ENCODE results near the gene PRKG1. TPM values are rescaled to one million over a fixed set of nuclear protein-coding genes. Genes with fewer than 3 reads are reported as not detected.

PRKG1 gene
- total RNA-seq, 2 experiments from 2014 or later, result not detected

DNA sequence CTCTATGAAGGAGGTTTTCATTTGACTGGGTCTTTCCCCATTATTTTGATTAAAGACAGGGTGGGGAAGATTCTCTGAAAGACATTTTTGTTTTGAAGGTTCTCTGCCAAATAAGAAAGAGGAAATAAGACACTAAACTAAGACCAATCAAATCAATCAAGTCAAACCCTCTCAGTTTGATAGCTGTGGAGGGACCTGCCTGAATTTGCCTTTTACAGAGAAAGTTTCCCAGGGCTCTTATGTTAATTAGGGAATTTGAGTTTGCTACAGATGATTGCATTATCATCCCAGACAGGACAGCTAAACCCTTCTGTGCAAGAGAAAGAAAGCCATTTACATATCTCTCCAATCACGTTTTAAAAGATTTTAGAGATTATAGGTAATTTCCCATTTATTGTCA is 545.1 kb downstream of the PRKG1 start:
- peaks cover 7% of the 10 kb centered on the region for H3K27me3 Mint-ChIP-seq
- no peak overlapping the region for H3K4me3 Mint-ChIP-seq
- H3K9me3 Mint-ChIP-seq, result peaks cover 9% of the 10 kb centered on the region
- no peaks in the 10 kb centered on the region for H3K36me3 Mint-ChIP-seq
- no peak for DNase-seq
- H3K27ac Mint-ChIP-seq, result no peak overlapping the region
- H3K4me1 Mint-ChIP-seq, result no peaks in the 10 kb centered on the region

GRCh38 chr10:51620131-51620530 is 545.8 kb downstream of the PRKG1 start:
- DNase-seq, result no peak
- Mint-ChIP-seq H3K4me3 (no peak overlapping the region), H3K9me3 (peaks cover 7% of the 10 kb centered on the region), H3K4me1 (no peaks in the 10 kb centered on the region), H3K27ac (no peak overlapping the region), H3K36me3 (no peaks in the 10 kb centered on the region), H3K27me3 (peaks cover 7% of the 10 kb centered on the region)

- Mint-ChIP-seq H3K27ac (no peak overlapping the region), H3K4me3 (no peak overlapping the region), H3K36me3 (no peaks in the 10 kb centered on the region), H3K4me1 (no peaks in the 10 kb centered on the region), H3K9me3 (no peaks in the 10 kb centered on the region), H3K27me3 (peaks cover 8% of the 10 kb centered on the region)
- no peak for DNase-seq
Observed at GRCh38 chr10:51624013-51624412, 549.7 kb downstream of the PRKG1 start.

GRCh38 chr10:51629934-51630639 is 555.8 kb downstream of the PRKG1 start:
- Mint-ChIP-seq H3K9me3 (no peaks in the 10 kb centered on the region), H3K4me1 (no peaks in the 10 kb centered on the region), H3K4me3 (no peak overlapping the region), H3K36me3 (no peaks in the 10 kb centered on the region), H3K27ac (no peak overlapping the region), H3K27me3 (peaks cover 16% of the 10 kb centered on the region)
- DNase-seq, result no peak

- H3K27ac Mint-ChIP-seq, result no peak overlapping the region
- peaks cover 16% of the 10 kb centered on the region for H3K27me3 Mint-ChIP-seq
- H3K36me3 Mint-ChIP-seq, result no peaks in the 10 kb centered on the region
- no peak for DNase-seq
- H3K9me3 Mint-ChIP-seq, result no peaks in the 10 kb centered on the region
- H3K4me3 Mint-ChIP-seq, result no peak overlapping the region
- H3K4me1 Mint-ChIP-seq, result no peaks in the 10 kb centered on the region
Observed at GRCh38 chr10:51630640-51631005, 556.3 kb downstream of the PRKG1 start.

DNA sequence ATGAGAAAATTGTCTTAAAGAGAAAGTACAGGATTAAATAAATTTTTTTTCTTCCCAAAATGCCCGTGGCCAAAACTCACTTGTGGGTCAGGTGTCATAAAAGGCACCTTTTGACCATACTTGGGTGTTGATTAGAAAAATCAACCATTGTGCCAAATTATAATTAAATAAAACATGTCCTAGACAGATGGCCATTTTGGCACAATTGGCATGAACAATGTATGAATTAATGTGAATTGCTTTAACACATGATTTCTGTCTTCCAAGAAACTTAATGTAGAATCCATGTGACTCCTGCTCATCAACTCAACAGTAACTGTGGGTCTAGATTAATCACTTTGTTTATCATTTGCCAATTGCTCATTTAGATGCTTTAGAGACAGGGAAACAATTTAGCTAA is 561.1 kb downstream of the PRKG1 start:
- H3K9me3 Mint-ChIP-seq, result no peaks in the 10 kb centered on the region
- no peak for DNase-seq
- no peak overlapping the region for H3K4me3 Mint-ChIP-seq
- peaks cover 18% of the 10 kb centered on the region for H3K27me3 Mint-ChIP-seq
- H3K36me3 Mint-ChIP-seq, result no peaks in the 10 kb centered on the region
- no peaks in the 10 kb centered on the region for H3K4me1 Mint-ChIP-seq
- H3K27ac Mint-ChIP-seq, result no peak overlapping the region

DNA sequence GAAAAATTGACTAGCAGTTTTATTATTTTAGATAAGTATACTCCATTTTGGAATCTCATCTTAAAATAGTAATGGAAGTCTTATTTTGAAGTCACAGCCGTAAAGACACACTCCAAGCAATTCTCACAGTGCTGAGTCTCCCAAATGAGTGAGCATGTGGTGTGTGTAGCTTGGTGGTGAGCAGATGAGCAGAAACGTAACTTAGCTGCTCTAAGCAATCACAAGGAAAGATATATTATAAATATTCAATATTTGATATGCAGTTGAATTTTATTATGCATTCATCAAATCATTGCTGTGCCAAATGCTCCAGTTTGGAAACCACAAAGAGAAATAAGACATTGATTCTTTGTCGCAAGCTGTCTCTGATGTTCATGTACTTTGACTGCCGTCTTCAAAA is 563.9 kb downstream of the PRKG1 start:
- Mint-ChIP-seq H3K27me3 (peaks cover 11% of the 10 kb centered on the region), H3K27ac (no peak overlapping the region), H3K9me3 (no peaks in the 10 kb centered on the region), H3K4me3 (no peak overlapping the region), H3K36me3 (no peaks in the 10 kb centered on the region), H3K4me1 (no peaks in the 10 kb centered on the region)
- no peak for DNase-seq

DNA sequence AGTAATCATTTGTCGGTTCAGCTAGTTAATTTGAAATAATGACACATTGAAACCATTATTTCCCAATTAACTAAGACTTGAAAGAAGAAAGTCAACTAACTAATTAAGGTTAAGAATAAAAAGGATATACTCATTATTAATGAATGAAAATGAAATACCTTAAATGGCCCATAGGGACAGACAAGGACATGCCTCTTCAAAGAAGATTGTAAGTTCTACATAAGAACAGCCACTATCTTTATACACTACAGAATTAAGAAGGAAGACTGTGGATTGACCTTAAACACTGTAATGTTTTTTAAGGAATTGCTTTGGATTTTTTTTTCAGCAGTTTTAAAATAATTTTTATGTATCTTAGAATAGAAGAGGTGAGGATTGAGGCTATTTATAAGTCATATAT is 564.5 kb downstream of the PRKG1 start:
- H3K27ac Mint-ChIP-seq, result no peak overlapping the region
- no peak overlapping the region for H3K4me3 Mint-ChIP-seq
- H3K36me3 Mint-ChIP-seq, result no peaks in the 10 kb centered on the region
- no peak for DNase-seq
- no peaks in the 10 kb centered on the region for H3K4me1 Mint-ChIP-seq
- no peaks in the 10 kb centered on the region for H3K9me3 Mint-ChIP-seq
- peaks cover 13% of the 10 kb centered on the region for H3K27me3 Mint-ChIP-seq

DNA sequence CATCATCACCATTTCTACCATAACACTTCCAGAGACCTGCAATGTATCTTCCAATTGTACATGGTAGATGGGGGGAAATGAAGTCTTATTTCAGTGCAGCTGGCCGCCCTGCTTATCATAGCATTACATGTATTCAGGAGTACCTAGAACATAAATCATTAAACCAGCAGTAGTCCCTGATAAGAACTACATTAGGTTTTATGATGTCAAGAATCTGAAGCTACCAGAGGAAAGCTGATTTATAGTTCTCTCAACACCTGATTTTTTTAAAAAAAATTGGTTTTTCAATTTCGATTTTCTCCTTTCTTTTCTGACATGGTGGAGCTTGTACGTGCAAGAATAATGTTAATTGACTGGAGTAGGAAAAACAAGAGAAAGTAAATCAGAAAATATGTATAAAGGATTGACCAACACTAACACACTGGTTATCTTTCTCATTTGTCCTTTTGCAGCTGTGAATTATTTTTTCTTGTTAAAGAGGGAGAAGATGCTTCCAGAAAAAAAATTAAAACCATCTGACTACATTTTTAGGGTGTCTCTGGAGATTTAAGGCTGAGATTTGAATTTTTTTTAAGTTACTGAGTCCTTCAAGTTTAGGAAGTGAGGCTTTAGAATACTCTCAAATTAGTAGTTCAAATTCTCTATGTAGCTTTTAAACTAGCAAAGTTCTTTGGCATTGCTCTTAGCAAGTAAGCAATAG is 566.0 kb downstream of the PRKG1 start:
- Mint-ChIP-seq H3K4me1 (no peaks in the 10 kb centered on the region), H3K36me3 (no peaks in the 10 kb centered on the region), H3K4me3 (no peak overlapping the region), H3K27ac (no peak overlapping the region), H3K9me3 (no peaks in the 10 kb centered on the region), H3K27me3 (peaks cover 16% of the 10 kb centered on the region)
- no peak for DNase-seq

DNA sequence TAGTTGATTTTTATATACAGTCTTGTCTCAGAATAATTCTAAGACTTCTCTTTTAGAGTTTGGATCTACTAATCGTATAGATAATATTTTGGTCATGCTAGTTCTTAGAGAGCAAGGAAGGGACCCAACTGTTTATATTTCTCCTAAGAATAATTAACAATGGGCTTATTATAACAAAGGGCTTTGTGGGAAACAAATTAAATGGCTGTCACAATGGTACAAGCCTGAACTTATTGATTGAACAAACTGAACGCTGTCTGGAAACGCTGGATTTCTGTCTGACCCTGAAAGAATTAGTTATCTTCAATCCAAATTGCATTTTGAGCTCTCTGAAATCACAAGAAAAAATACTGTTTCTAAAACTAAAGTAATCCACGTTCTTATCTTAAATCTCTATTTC is 568.3 kb downstream of the PRKG1 start:
- Mint-ChIP-seq H3K36me3 (no peaks in the 10 kb centered on the region), H3K27ac (no peak overlapping the region), H3K27me3 (peaks cover 12% of the 10 kb centered on the region), H3K4me3 (no peak overlapping the region), H3K9me3 (no peaks in the 10 kb centered on the region), H3K4me1 (no peaks in the 10 kb centered on the region)
- no peak for DNase-seq

DNA sequence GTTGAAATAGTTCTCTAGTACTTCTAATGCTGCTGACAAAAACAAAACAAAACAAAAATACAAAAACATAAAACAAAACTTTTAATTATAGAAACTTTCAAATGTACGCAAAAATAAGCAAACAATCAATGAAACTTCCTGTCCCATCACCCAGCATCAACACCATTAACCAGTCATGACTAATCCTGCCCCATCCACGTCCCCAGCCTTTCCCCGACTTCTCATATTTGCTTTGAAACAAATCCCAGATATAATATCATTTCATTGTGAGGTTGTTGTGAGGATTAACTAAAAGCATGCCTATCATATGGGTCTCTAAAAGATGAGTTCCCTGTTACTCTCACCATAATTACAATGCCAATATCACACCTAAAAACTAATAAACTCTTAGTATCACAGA is 569.4 kb downstream of the PRKG1 start:
- H3K27me3 Mint-ChIP-seq, result peaks cover 12% of the 10 kb centered on the region
- H3K36me3 Mint-ChIP-seq, result no peaks in the 10 kb centered on the region
- no peaks in the 10 kb centered on the region for H3K4me1 Mint-ChIP-seq
- no peak for DNase-seq
- H3K4me3 Mint-ChIP-seq, result no peak overlapping the region
- H3K27ac Mint-ChIP-seq, result peak overlapping the region; percentile 42
- no peaks in the 10 kb centered on the region for H3K9me3 Mint-ChIP-seq

- peaks cover 7% of the 10 kb centered on the region for H3K27me3 Mint-ChIP-seq
- no peaks in the 10 kb centered on the region for H3K4me1 Mint-ChIP-seq
- H3K27ac Mint-ChIP-seq, result no peak overlapping the region
- H3K9me3 Mint-ChIP-seq, result no peaks in the 10 kb centered on the region
- H3K4me3 Mint-ChIP-seq, result no peak overlapping the region
- H3K36me3 Mint-ChIP-seq, result no peaks in the 10 kb centered on the region
- no peak for DNase-seq
Observed at GRCh38 chr10:51649064-51649463, 574.8 kb downstream of the PRKG1 start.

DNA sequence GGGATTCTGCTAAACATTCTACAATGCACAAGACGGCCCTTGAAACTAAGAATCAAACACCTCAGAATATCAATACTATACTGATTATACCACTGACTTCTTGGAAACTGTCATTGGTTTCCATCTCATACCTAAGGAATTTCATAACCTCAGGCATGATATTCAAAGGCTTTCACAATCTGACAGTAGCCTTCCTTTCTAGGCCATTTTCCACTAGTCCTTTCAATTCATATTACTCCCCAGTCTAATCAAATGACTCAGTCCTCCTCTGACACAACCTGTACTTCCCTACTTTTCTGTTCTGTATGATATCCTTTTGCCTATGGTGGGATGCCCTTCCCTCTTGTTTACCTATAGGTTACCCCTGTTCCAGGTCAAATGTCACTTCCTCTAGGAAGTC is 576.8 kb downstream of the PRKG1 start:
- no peak overlapping the region for H3K4me3 Mint-ChIP-seq
- H3K27me3 Mint-ChIP-seq, result peaks cover 4% of the 10 kb centered on the region
- no peak for DNase-seq
- no peaks in the 10 kb centered on the region for H3K36me3 Mint-ChIP-seq
- no peaks in the 10 kb centered on the region for H3K4me1 Mint-ChIP-seq
- H3K27ac Mint-ChIP-seq, result no peak overlapping the region
- H3K9me3 Mint-ChIP-seq, result no peaks in the 10 kb centered on the region

- no peaks in the 10 kb centered on the region for H3K9me3 Mint-ChIP-seq
Observed at GRCh38 chr10:51653025-51653424, 578.7 kb downstream of the PRKG1 start.

GRCh38 chr10:51654918-51655317 is 580.6 kb downstream of the PRKG1 start:
- no peaks in the 10 kb centered on the region for H3K4me1 Mint-ChIP-seq
- no peak overlapping the region for H3K4me3 Mint-ChIP-seq
- H3K27me3 Mint-ChIP-seq, result peaks cover 10% of the 10 kb centered on the region
- no peaks in the 10 kb centered on the region for H3K9me3 Mint-ChIP-seq
- H3K27ac Mint-ChIP-seq, result no peak overlapping the region
- no peak for DNase-seq
- H3K36me3 Mint-ChIP-seq, result no peaks in the 10 kb centered on the region

More at GRCh38 chr10:51653025-51653424, 578.7 kb downstream of the PRKG1 start:
- no peak overlapping the region for H3K4me3 Mint-ChIP-seq
- no peaks in the 10 kb centered on the region for H3K36me3 Mint-ChIP-seq
- peaks cover 7% of the 10 kb centered on the region for H3K27me3 Mint-ChIP-seq
- no peak overlapping the region for H3K27ac Mint-ChIP-seq
- no peaks in the 10 kb centered on the region for H3K4me1 Mint-ChIP-seq
- no peak for DNase-seq

GRCh38 chr10:51656503-51656902 is 582.2 kb downstream of the PRKG1 start:
- no peaks in the 10 kb centered on the region for H3K4me1 Mint-ChIP-seq
- H3K36me3 Mint-ChIP-seq, result no peaks in the 10 kb centered on the region
- peaks cover 12% of the 10 kb centered on the region for H3K27me3 Mint-ChIP-seq
- H3K9me3 Mint-ChIP-seq, result no peaks in the 10 kb centered on the region
- H3K27ac Mint-ChIP-seq, result no peak overlapping the region
- no peak for DNase-seq
- H3K4me3 Mint-ChIP-seq, result no peak overlapping the region

Data from activated naive CD8-positive, alpha-beta T cell treated with anti-CD3 and anti-CD28 coated beads for 36 hours (primary cell).